ENCODE measurements around the gene UBQLN4.

UBQLN4 gene

GRCh38 chr1:156053768-156054499 is at the start of gene UBQLN4:
UBQLN4 (minus strand) TSS chr1:156053798; CDS start chr1:156053701, 97 bp downstream.
- DNase-seq (ENCODE audit: low read depth in 3 of 3): peak; percentile 71 to 81 (median 75)

DNA sequence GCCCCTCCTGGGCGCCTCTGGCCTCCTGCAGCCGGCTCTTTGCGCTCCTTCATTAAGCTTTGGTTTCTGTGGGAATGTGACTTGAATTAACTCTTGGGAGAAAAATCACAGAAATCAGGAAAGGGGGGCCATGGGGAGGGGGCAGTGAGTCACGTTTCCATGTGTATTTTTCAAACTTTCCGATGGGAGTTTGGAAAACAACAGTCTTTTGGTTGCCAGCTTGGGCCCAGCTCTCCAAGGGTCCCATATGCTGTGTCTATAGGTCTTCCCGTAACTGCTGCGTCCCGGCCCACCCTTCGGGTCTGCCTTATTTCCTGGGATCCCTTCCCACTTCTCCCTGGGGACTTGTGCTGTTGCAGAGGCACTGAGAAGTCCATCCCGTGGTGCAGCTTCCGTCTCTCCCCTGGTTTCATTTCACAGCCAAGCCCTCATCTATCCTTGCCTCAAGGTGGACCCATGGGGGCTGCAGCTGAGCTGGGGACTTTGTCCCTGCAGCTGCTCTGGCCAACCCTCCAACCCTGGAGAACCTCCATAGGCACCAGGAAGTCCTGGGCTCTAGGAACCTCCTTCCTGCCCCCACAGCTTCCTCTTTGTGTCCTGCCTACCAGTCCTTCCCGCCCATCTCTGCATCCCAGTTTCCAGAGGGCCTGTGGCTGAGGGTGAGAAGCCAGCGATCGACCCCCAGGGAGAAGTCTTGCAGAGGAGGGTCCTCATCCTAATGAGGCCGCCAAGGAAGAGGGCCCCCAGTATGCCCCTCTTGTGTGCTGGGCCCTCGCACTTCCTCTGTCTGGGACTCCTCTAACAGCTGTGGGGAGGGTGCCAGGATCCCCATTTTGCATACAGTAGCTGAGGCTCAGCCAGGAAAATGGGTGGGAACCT is 49.3 kb upstream of the UBQLN4 start:
- DNase-seq (ENCODE audit: low read depth in 3 of 3): no peak

GRCh38 chr1:156101880-156102279 is 48.3 kb upstream of the UBQLN4 start:
- no peak for DNase-seq (ENCODE audit: low read depth in 3 of 3)

DNA sequence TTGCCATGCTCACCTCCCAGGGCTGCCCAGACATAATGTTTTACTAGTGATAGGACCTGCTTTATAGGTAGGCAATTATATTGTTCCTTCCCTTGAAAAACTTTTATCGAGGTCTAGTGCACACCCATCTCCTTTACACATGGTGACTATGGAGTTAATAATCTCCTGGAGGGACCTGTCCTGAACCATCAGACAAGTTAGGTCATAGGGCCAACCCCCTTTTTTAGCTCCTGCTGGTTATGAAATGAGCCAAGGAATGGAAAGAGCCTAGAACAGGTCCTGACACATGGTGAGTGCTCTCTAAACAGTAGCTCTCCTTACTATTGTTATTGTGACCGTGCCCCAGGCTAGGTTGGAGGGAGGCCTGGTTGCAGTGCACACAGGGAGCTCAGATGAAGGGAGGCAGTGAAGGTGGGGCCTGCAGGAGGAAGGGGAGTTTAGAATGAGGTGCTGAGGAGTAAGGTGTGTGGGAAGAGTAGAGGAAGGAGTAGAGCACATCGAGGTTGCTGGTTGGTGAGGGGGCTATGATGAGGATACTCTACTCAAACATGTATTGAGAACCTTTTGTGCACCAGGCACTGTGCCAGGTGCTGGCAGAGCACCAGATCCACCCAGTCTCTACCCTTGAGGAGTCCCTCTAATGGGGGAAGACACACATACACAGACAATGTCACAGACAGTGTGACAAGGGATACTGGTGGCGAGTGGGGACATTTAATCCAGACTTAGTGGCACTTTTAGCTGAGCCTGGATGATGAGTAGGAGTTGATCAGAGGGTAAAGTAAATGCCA is 46.8 kb upstream of the UBQLN4 start:
- DNase-seq (ENCODE audit: low read depth in 3 of 3): no peak

DNA sequence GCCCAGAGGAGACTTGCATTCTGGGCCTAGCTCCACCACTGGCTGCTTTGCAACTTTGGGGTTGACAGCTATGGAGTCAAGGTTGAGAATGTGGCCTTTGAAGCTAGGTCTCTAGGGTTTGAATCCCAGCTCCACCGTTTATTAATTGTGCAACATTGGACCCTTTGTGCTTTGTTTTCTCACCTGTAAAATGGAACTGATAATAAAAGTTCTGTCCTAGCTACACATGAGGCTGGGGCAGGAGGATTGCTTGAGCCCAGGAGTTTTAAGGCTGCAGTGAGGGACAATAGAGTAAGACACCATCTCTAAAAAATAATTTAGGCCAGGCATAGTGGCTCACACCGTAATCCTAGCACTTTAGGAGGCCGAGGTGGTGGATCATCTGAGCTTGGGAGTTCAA is 45.7 kb upstream of the UBQLN4 start:
- DNase-seq (ENCODE audit: low read depth in 3 of 3): no peak

- DNase-seq (ENCODE audit: low read depth in 3 of 3): no peak
Measured at GRCh38 chr1:156098784-156099183, 45.2 kb upstream of the UBQLN4 start.

DNA sequence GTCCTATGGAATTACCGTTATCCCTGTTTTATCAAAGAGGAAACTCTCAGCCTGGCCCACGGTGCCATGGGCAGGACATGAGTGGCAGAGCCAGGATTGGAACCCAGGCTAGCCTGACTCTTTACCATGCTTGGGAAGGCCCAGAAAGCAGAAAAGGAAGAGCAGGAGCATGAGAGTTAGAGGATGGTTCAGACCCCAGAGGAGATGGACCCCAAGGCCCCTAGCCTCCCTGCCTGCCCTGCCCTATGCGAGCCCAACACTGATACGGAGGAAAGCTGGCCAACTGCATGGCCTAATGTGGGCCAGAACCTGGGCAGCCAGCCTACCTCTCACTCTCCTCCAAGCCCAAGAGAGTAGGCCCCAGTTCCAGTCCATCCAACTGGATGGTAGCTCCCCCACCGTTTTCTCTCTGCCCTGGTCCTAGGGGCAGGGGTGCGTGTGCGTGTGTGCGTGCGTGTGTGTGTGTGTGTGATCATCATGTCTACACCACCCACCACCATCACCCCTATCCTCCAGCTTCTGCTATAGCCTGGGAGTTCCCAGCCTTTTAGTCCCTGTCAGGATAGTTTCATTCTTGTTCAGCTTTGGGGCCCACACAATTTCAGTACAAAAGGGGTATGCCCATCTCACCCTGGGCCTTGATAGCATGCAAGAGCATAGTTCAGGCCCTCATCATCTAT is 44.0 kb upstream of the UBQLN4 start:
- DNase-seq (ENCODE audit: low read depth in 3 of 3): no peak

DNA sequence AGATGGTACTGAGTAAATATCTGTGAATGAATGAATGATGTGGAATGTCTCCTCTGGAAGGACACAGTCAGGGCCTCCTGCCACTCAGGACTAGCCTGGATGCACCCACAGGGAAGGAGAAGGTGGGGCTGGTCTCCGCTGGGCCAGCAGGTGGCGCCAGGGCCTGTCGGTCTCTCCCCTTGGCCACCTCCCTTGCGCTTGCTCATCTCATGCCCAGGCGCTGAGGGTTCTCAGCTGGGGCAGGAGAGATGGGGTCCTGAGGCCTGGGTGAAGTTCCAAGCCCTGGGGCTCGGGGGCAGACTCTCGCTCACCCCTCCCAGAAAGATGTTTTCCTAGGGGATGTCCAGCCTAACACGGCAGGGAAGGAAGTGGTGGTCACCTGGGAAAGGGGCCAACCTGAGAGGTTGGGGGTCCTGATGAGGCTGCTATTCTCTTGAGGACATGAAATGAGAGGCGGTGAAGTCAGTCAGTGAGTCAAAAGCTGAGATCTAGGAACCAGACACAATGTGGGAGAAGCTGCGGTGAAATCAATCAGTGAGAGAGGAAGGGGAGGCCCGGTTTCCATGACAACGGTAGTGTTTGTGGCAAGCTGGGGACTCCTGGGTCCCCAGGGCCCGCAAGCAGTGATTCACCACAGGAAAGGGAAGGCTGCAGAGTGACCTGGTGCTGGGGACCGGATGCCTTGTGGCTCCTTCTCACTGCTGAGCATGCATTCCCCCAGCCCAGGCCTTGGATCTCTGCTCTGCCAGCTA is 43.2 kb upstream of the UBQLN4 start:
- DNase-seq (ENCODE audit: low read depth in 3 of 3): peak; percentile 64 to 78 (median 75)

GRCh38 chr1:156095906-156096508 is 42.4 kb upstream of the UBQLN4 start:
- no peak for DNase-seq (ENCODE audit: low read depth in 3 of 3)

DNA sequence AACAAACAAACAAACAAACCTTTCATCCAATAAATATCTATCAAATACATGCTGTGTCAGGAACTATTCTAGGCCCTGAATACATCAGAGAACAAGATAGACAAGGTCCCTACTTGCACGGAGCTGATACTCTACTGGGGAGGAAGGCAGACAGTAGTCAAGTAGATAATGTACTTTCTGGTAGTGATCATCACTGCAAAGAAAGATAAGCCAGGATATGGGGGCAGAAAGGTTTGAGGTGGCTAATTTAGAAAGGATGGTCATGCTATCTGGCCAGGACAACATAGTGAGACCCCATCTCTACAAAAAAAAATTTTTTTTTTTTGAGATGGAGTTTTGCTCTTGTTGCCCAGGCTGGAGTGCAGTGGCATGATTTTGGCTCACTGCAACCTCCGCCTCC is 38.0 kb upstream of the UBQLN4 start:
- DNase-seq (ENCODE audit: low read depth in 3 of 3): no peak

- peak; percentile 79 to 86 (median 84) for DNase-seq (ENCODE audit: low read depth in 3 of 3)
Measured at GRCh38 chr1:156090840-156091188, 37.2 kb upstream of the UBQLN4 start.

- DNase-seq (ENCODE audit: low read depth in 3 of 3): no peak
Measured at GRCh38 chr1:156090138-156090839, 36.7 kb upstream of the UBQLN4 start.

DNA sequence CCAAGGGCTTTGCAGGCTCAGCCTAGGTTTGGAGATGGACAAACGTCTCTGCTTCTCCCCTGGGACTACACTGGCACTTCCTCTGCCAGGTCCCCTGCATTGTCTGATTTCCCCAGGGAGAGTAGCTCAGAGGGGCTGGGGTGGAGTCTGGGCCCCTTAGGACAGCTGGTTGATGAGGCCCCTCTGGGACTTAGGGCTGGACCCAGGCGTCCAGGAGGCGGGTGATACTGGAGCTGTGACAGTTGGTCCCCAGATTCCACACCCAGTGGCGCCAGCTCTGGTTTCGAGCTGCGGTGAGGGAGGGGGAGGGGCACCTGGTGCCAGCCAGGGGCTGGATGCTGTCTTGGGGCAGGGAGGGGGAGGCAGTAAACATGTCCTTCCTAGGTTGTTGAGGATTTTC is 36.1 kb upstream of the UBQLN4 start:
- no peak for DNase-seq (ENCODE audit: low read depth in 3 of 3)

GRCh38 chr1:156086256-156086662 is 32.7 kb upstream of the UBQLN4 start:
- DNase-seq (ENCODE audit: low read depth in 3 of 3): no peak

GRCh38 chr1:156083800-156084790 is 30.5 kb upstream of the UBQLN4 start:
- DNase-seq (ENCODE audit: low read depth in 3 of 3): no peak

DNA sequence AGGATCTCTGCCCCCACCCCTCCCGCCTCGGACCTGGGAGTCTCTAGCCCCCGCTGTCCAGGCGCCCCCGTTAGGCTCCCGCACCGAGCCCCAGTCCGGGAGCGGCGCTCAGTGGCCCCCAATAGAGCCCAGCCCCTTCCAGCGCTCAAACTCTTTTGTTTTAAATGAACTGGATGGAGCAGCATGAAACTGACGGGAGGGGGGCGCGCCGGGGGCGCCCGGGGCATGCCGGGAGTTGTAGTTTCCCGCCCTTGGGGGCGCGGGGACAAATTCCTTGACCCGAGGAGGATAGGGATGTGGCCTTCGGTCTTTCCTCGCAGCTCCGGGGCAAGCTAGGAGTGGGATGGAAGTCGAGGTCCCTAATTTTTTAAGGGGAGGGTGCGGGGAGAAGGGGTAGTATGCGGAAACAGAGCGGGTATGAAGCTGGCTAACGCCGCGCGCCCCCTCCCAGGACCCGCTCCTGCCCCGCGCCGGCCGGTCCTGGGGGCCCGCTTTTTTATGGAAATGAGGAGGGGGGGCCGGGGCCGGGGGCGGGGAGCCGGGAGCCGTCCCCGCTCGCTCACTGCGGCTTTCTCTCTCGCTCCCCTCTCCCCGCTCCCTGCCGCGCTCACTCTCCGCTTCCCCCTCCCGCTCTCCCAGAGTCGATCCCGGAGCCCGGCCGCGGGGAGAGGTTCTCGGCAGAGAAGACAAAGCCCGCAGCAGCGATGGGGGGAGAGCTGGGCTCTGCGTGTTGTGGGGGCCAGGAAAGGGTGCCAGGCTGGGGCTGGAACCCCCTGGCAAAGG is 28.9 kb upstream of the UBQLN4 start, which contains the start of gene MEX3A:
TSS of gene MEX3A (minus strand) at position 157 of the 783 bp plus-strand sequence. CDS start 467 bp downstream, outside the sequence.
- peak in 1 of 3 experiments; percentile 24 for DNase-seq (ENCODE audit: low read depth in 3 of 3)

- no peak for DNase-seq (ENCODE audit: low read depth in 3 of 3)
Measured at GRCh38 chr1:156081917-156082308, 28.3 kb upstream of the UBQLN4 start.

Measured in stimulated activated CD4-positive, alpha-beta T cell treated with anti-CD3 and anti-CD28 coated beads, TNF-alpha, amount 100 ng/mL, for 4 hours (primary cell).